Neural cell (in vitro differentiated cells): ENCODE measurements around the gene COPG1. TPM values are rescaled to one million over a fixed set of nuclear protein-coding genes. Genes with fewer than 3 reads are reported as not detected.

Experiments
- H2AFZ ChIP-seq: fragments of 200-600, 300-800 bp; sonication (generic), shearing (Covaris generic); 2 replicates; pipeline ENCODE4 v1.6.0; 2014; ENCODE audit warnings: low read depth, mild to moderate bottlenecking, antibody characterized with exemption, low read length, moderate library complexity
- H3F3A ChIP-seq: fragments of 200-600 bp; shearing (Covaris generic); 2 replicates; pipeline ENCODE4 v1.6.1; 2016; ENCODE audit warnings: mild to moderate bottlenecking, moderate library complexity, mixed read lengths, antibody characterized with exemption, low read length; ENCODE audit not compliant: insufficient read depth, poor library complexity, severe bottlenecking
- H3K27ac ChIP-seq: fragments of 200-600, 300-800 bp; sonication (generic), shearing (Covaris generic); 2 replicates; pipeline ENCODE4 v1.5.1; 2014; ENCODE audit warnings: mild to moderate bottlenecking, low read length, moderate library complexity
- H3K27me3 ChIP-seq: fragments of 300-800, 200-600 bp; sonication (generic), shearing (Covaris generic); 2 replicates; pipeline ENCODE4 v1.6.0; 2014; ENCODE audit warnings: mild to moderate bottlenecking, low read depth, low read length, moderate library complexity; ENCODE audit not compliant: insufficient read depth
- H3K36me3 ChIP-seq: fragments of 300-800, 200-600 bp; sonication (generic), shearing (Covaris generic); 2 replicates; pipeline ENCODE4 v1.5.1; 2014; ENCODE audit warnings: mild to moderate bottlenecking, antibody characterized with exemption, low read length, moderate library complexity; ENCODE audit not compliant: insufficient read depth
- H3K4me2 ChIP-seq: fragments of 300-800, 200-600 bp; sonication (generic), shearing (Covaris generic); 2 replicates; pipeline ENCODE4 v1.6.0; 2014; ENCODE audit warnings: mild to moderate bottlenecking, low read length
- H3K4me3 ChIP-seq: fragments of 300-800, 200-600 bp; sonication (generic), shearing (Covaris generic); 2 replicates; pipeline ENCODE4 v1.5.1; 2014; ENCODE audit warnings: mild to moderate bottlenecking, low read length, moderate library complexity
- H3K79me2 ChIP-seq: fragments of 200-600 bp; shearing (Covaris generic); replicated peaks from 2 replicates; pipeline ENCODE4 v1.6.0; 2014; ENCODE audit warnings: mild to moderate bottlenecking, low read length, moderate library complexity; ENCODE audit not compliant: insufficient read depth
- H3K9ac ChIP-seq: fragments of 300-800, 200-600 bp; sonication (generic), shearing (Covaris generic); 2 replicates; pipeline ENCODE4 v1.6.1; 2016; ENCODE audit warnings: mild to moderate bottlenecking, low read length, mixed read lengths
- H3K9me2 ChIP-seq: fragments of 200-600 bp; shearing (Covaris generic); 2 replicates; pipeline ENCODE4 v1.6.1; 2016; ENCODE audit warnings: mild to moderate bottlenecking, low read length, mixed read lengths; ENCODE audit not compliant: insufficient read depth
- H3K9me3 ChIP-seq: fragments of 200-600, 300-800 bp; sonication (generic), shearing (Covaris generic); 2 replicates; pipeline ENCODE4 v1.6.1; 2016; ENCODE audit warnings: mild to moderate bottlenecking, mixed run types, low read length, moderate library complexity, mixed read lengths
- H4K20me1 ChIP-seq: fragments of 200-600 bp; shearing (Covaris generic); 2 replicates; pipeline ENCODE4 v1.6.1; 2016; ENCODE audit warnings: mild to moderate bottlenecking, mixed run types; ENCODE audit not compliant: insufficient read depth
- EP300 ChIP-seq: fragments of 450-650 bp; conservative IDR thresholded peaks from 2 replicates; pipeline ENCODE4 v1.6.1; 2014; ENCODE audit warnings: antibody characterized with exemption, mild to moderate bottlenecking, moderate library complexity; ENCODE audit not compliant: poor library complexity, severe bottlenecking
- EZH2 ChIP-seq: fragments of 200-600, 300-800 bp; shearing (Covaris generic), sonication (generic); IDR thresholded peaks from 2 replicates; pipeline ENCODE4 v1.6.1; 2014; ENCODE audit warnings: antibody characterized with exemption, low read length, borderline replicate concordance, mild to moderate bottlenecking; ENCODE audit not compliant: insufficient read depth, poor library complexity, severe bottlenecking
- MXI1 ChIP-seq: fragments of 450-650 bp; conservative IDR thresholded peaks from 2 replicates; pipeline ENCODE4 v1.6.1; 2014; ENCODE audit warnings: antibody characterized with exemption, mild to moderate bottlenecking; ENCODE audit not compliant: poor library complexity, severe bottlenecking
- POLR2AphosphoS5 ChIP-seq: IDR thresholded peaks from 2 replicates; pipeline ENCODE4 v1.6.1; 2012
- RAD21 ChIP-seq: fragments of 450-650 bp; conservative IDR thresholded peaks from 2 replicates; pipeline ENCODE4 v1.6.1; 2014; ENCODE audit warnings: antibody characterized with exemption, mild to moderate bottlenecking, moderate library complexity
- SMC3 ChIP-seq: fragments of 450-650 bp; conservative IDR thresholded peaks from 2 replicates; pipeline ENCODE4 v1.6.1; 2014; ENCODE audit warnings: antibody characterized with exemption, mild to moderate bottlenecking, moderate library complexity; ENCODE audit not compliant: poor library complexity
- TAF1 ChIP-seq: IDR thresholded peaks from 2 replicates; pipeline ENCODE4 v1.6.1; 2012; ENCODE audit warnings: low read depth
- polyA plus RNA-seq: library from polyadenylated mRNA; depleted of rRNA; stranded (reverse); fragments of >200 nt; gene quantifications from 2 replicates; pipeline ENCODE4 v1.2.3, GENCODE V29; 2014
- TF ChIP-seq, protein P1 (sequence below): fragments of 450-650 bp; IDR thresholded peaks from 2 replicates; pipeline ENCODE4 v1.5.1; 2014; ENCODE audit warnings: antibody characterized with exemption, mild to moderate bottlenecking, moderate library complexity; ENCODE audit not compliant: poor library complexity, severe bottlenecking
- TF ChIP-seq, protein P2 (sequence below): IDR thresholded peaks from 2 replicates; pipeline ENCODE4 v1.6.1; 2012; ENCODE audit warnings: borderline replicate concordance

COPG1 gene
- polyA plus RNA-seq, 1 donor from 2014 or later = 75.0 TPM

DNA sequence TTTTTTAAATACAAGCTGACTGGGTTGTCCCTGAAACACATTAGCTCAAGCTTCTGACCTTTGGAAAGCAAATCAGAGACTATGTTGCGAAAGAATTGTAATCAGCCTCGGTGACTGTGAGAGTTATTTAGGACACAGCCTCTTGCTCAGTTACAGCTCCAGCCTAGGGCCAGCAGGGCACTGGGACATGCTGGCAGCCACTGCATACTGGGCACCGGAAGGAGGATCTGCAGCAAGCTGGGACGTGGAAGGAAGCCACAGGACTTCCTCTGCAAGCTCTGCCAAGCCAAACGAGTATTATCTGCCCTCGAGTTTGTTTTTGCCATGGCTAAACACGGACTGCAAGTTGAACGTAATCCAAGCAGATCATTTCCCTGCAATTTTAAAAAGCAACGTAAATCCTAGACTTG is 24.4 kb upstream of the COPG1 start:
- Histone ChIP-seq H3F3A (no peaks in the 10 kb centered on the region), H3K4me3 (no peak overlapping the region), H3K9ac (no peak overlapping the region), H3K27me3 (no peaks in the 10 kb centered on the region), H2AFZ (no peak overlapping the region), H3K9me3 (no peaks in the 10 kb centered on the region), H3K27ac (no peak overlapping the region), H3K36me3 (no peaks in the 10 kb centered on the region), H3K9me2 (no peaks in the 10 kb centered on the region), H4K20me1 (no peaks in the 10 kb centered on the region), H3K79me2 (no peaks in the 10 kb centered on the region), H3K4me2 (no peak overlapping the region)
- TF ChIP-seq, protein P1, sequence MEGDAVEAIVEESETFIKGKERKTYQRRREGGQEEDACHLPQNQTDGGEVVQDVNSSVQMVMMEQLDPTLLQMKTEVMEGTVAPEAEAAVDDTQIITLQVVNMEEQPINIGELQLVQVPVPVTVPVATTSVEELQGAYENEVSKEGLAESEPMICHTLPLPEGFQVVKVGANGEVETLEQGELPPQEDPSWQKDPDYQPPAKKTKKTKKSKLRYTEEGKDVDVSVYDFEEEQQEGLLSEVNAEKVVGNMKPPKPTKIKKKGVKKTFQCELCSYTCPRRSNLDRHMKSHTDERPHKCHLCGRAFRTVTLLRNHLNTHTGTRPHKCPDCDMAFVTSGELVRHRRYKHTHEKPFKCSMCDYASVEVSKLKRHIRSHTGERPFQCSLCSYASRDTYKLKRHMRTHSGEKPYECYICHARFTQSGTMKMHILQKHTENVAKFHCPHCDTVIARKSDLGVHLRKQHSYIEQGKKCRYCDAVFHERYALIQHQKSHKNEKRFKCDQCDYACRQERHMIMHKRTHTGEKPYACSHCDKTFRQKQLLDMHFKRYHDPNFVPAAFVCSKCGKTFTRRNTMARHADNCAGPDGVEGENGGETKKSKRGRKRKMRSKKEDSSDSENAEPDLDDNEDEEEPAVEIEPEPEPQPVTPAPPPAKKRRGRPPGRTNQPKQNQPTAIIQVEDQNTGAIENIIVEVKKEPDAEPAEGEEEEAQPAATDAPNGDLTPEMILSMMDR = no peak
- TF ChIP-seq EZH2 (no peak), TAF1 (no peak), MXI1 (no peak), RAD21 (no peak), POLR2AphosphoS5 (no peak), SMC3 (no peak), EP300 (no peak)
- TF ChIP-seq, protein P2, sequence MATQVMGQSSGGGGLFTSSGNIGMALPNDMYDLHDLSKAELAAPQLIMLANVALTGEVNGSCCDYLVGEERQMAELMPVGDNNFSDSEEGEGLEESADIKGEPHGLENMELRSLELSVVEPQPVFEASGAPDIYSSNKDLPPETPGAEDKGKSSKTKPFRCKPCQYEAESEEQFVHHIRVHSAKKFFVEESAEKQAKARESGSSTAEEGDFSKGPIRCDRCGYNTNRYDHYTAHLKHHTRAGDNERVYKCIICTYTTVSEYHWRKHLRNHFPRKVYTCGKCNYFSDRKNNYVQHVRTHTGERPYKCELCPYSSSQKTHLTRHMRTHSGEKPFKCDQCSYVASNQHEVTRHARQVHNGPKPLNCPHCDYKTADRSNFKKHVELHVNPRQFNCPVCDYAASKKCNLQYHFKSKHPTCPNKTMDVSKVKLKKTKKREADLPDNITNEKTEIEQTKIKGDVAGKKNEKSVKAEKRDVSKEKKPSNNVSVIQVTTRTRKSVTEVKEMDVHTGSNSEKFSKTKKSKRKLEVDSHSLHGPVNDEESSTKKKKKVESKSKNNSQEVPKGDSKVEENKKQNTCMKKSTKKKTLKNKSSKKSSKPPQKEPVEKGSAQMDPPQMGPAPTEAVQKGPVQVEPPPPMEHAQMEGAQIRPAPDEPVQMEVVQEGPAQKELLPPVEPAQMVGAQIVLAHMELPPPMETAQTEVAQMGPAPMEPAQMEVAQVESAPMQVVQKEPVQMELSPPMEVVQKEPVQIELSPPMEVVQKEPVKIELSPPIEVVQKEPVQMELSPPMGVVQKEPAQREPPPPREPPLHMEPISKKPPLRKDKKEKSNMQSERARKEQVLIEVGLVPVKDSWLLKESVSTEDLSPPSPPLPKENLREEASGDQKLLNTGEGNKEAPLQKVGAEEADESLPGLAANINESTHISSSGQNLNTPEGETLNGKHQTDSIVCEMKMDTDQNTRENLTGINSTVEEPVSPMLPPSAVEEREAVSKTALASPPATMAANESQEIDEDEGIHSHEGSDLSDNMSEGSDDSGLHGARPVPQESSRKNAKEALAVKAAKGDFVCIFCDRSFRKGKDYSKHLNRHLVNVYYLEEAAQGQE = no peak

DNA sequence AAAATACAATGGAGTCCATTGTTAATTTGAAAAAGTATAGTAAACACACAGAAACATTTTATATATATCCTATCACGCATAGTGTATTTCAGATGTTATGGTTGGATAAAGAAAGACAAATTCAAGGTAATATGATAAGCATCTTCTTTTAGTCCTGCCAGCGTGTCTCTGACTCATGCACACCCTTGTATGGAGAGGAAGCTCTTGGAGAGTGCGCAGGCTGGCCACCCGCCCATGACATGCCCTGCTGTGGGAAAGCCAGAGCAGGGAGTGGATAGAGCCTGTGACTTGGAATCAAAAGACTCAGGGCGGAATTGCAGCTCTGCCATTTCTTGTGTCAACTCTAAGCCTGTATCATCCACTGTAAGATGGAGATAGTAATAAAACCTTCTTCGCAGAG is 23.0 kb upstream of the COPG1 start:
- TF ChIP-seq RAD21 = no peak
- TF ChIP-seq EP300 = no peak
- no peak for TF ChIP-seq POLR2AphosphoS5
- TF ChIP-seq TAF1 = no peak
- no peak for TF ChIP-seq SMC3
- TF ChIP-seq, protein P1 = no peak
- TF ChIP-seq MXI1 = no peak
- TF ChIP-seq EZH2 = no peak
- TF ChIP-seq, protein P2 = no peak
- Histone ChIP-seq H4K20me1 (no peaks in the 10 kb centered on the region), H3K9me3 (no peaks in the 10 kb centered on the region), H2AFZ (no peak overlapping the region), H3K9ac (no peak overlapping the region), H3K9me2 (no peaks in the 10 kb centered on the region), H3K27me3 (no peaks in the 10 kb centered on the region), H3K36me3 (no peaks in the 10 kb centered on the region), H3K79me2 (no peaks in the 10 kb centered on the region), H3K4me3 (no peak overlapping the region), H3F3A (no peaks in the 10 kb centered on the region), H3K4me2 (no peak overlapping the region), H3K27ac (no peak overlapping the region)
